ENCODE measurements around the gene TMEM238L. TPM values are rescaled to one million over a fixed set of nuclear protein-coding genes. Genes with fewer than 3 reads are reported as not detected.

The TMEM238L gene
- total RNA-seq, 1 experiment from 2014 or later, result not detected

GRCh38 chr17:10799407-10799806 is 4.5 kb downstream of the TMEM238L start:
- peaks cover 1% of the 10 kb centered on the region; the same call in 1 of the 2 replicates for H3K27me3 Mint-ChIP-seq (ENCODE audit: low read depth)
- H3K18ac ChIP-seq (ENCODE audit: insufficient read length, low read depth, low read length), result no peak overlapping the region
- H2BK20ac ChIP-seq (ENCODE audit: low read depth, low read length, poor library complexity, severe bottlenecking), result no peak overlapping the region
- H2BK12ac ChIP-seq (ENCODE audit: insufficient read length, low read depth, low read length), result no peak overlapping the region
- H3K9me3 ChIP-seq (ENCODE audit: control insufficient read depth, low read depth, low read length), result no peaks in the 10 kb centered on the region
- H2BK15ac ChIP-seq (ENCODE audit: low read depth, low read length), result no peak overlapping the region
- peaks cover 3% of the 10 kb centered on the region; the same call in 1 of the 2 replicates for H3K4me1 ChIP-seq (ENCODE audit: insufficient read depth, low read length)
- no peak overlapping the region for H4K91ac ChIP-seq (ENCODE audit: insufficient read length, low read depth, low read length)
- no peak overlapping the region for H2BK120ac ChIP-seq (ENCODE audit: low read depth, low read length, poor library complexity, severe bottlenecking)
- DNase-seq, result no peak
- no peak overlapping the region for H3K56ac ChIP-seq (ENCODE audit: insufficient read length, low read depth, low read length)
- H3K4ac ChIP-seq (ENCODE audit: low read depth, low read length), result no peak overlapping the region
- no peak overlapping the region for H3K4me3 Mint-ChIP-seq
- H3K14ac ChIP-seq (ENCODE audit: insufficient read depth, low read length), result no peak overlapping the region
- H4K8ac ChIP-seq (replicated peaks; ENCODE audit: insufficient read length, low read depth, low read length), result no peak overlapping the region
- no peak overlapping the region for H4K5ac ChIP-seq (ENCODE audit: insufficient read length, low read depth, low read length)
- no peak overlapping the region for H3K27ac ChIP-seq (ENCODE audit: insufficient read length, low read depth, low read length)
- WGBS (ENCODE audit: extremely low coverage, insufficient read length, low lambda C conversion rate), result no CpG with 5 or more reads among the region's 7 CpGs
- H3K4me1 Mint-ChIP-seq, result peaks cover 10 to 13% of the 10 kb centered on the region in 2 experiments
- no peak overlapping the region for H3K23ac ChIP-seq (ENCODE audit: insufficient read length, low read depth, low read length)
- no peaks in the 10 kb centered on the region for H3K27me3 ChIP-seq (ENCODE audit: insufficient read depth, low read length)
- H3K23me2 ChIP-seq (ENCODE audit: insufficient read length, low read depth, low read length, poor library complexity, severe bottlenecking), result no peaks in the 10 kb centered on the region
- no peaks in the 10 kb centered on the region for H3K79me2 ChIP-seq (ENCODE audit: insufficient read depth, low read length)
- TF ChIP-seq CTCF (conservative IDR thresholded peaks at IDR 0.05), result no peak
- H2AK5ac ChIP-seq (ENCODE audit: insufficient read length, low read length), result no peak overlapping the region
- H4K20me1 ChIP-seq (ENCODE audit: control insufficient read depth, insufficient read depth, insufficient read length), result no peaks in the 10 kb centered on the region
- H3K4me2 ChIP-seq (ENCODE audit: insufficient read depth, insufficient read length, low read length), result no peak overlapping the region
- no peak overlapping the region for H2BK5ac ChIP-seq (ENCODE audit: insufficient read length, low read length)
- no peak overlapping the region; a peak in 1 of 7 replicates for H3K27ac Mint-ChIP-seq
- H3K36me3 Mint-ChIP-seq (ENCODE audit: insufficient read depth in 1 of 3, low read depth in 3 of 3), result no peaks in the 10 kb centered on the region
- H3K79me1 ChIP-seq (ENCODE audit: insufficient read depth, low read depth, low read length, poor library complexity, severe bottlenecking), result no peaks in the 10 kb centered on the region
- no peak overlapping the region for H2AFZ ChIP-seq (ENCODE audit: low read length)
- H3K9me3 Mint-ChIP-seq, result no peaks in the 10 kb centered on the region
- H3T11ph ChIP-seq (ENCODE audit: low read length), result no peak overlapping the region
- no peak overlapping the region for H3K9ac ChIP-seq (ENCODE audit: extremely low read depth, insufficient read length, low read length)

Measured in H9 (cell line).